SH-SY5Y (cell line): ENCODE measurements around the gene ARHGEF40.

ENCODE experiments used
- GATA2 ChIP-seq: IDR thresholded peaks from 2 replicates; pipeline ENCODE4 v1.6.1; 2011; ENCODE audit warnings: mild to moderate bottlenecking, low read depth, low read length
- GATA3 ChIP-seq: IDR thresholded peaks from 2 replicates; pipeline ENCODE4 v1.6.1; 2011; ENCODE audit warnings: low read depth, mild to moderate bottlenecking, low read length, moderate library complexity

DNA sequence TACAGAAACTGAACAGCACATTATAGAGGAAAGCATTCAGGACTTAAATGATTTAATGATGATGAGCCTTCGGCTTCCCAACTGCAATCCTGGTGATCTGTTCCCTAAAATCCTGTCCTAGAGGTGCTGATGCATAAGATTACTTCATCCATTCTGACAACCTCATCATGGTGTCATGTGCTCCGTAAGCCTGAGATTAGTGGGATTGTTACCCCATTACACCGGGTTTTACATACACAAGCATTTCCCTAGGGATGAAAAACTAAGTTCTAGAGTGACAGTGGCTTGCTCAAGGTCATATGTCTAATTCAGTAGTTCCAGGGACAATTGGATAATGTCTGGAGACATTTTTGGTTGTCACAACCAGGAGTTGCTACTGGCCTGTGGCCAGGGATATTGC, 32.9 kb upstream of the ARHGEF40 start:
- no peak for TF ChIP-seq GATA2
- TF ChIP-seq GATA3, result no peak
